Trophoblast cell (in vitro differentiated cells and primary cell): ENCODE measurements around the gene KIF20A.

ENCODE experiments used
- DNase-seq, 2 donors: peaks; one replicate each; pipeline ENCODE4 v3.0.0-alpha.2; 2016
- H2AFZ ChIP-seq: 2 replicates; pipeline ENCODE4 v1.6.1; 2013; ENCODE audit warnings: low read length, moderate library complexity, mild to moderate bottlenecking; ENCODE audit not compliant: insufficient read depth, poor library complexity
- H2AK5ac ChIP-seq: 2 replicates; pipeline ENCODE4 v1.6.1; 2013; ENCODE audit warnings: mild to moderate bottlenecking, low read length
- H2BK120ac ChIP-seq: 2 replicates; pipeline ENCODE4 v1.6.1; 2013; ENCODE audit warnings: low read length, mild to moderate bottlenecking, moderate library complexity; ENCODE audit not compliant: insufficient read depth, poor library complexity
- H2BK12ac ChIP-seq: 2 replicates; pipeline ENCODE4 v1.6.1; 2013; ENCODE audit warnings: mild to moderate bottlenecking, low read length, moderate library complexity
- H2BK5ac ChIP-seq: 2 replicates; pipeline ENCODE4 v1.6.1; 2013; ENCODE audit warnings: low read length, low read depth, moderate library complexity, mild to moderate bottlenecking; ENCODE audit not compliant: poor library complexity
- H3K14ac ChIP-seq: 2 replicates; pipeline ENCODE4 v1.6.1; 2013; ENCODE audit warnings: mild to moderate bottlenecking, low read length
- H3K18ac ChIP-seq: 2 replicates; pipeline ENCODE4 v1.6.1; 2013; ENCODE audit warnings: mild to moderate bottlenecking, low read length
- H3K23ac ChIP-seq: 2 replicates; pipeline ENCODE4 v1.6.1; 2013; ENCODE audit warnings: low read length
- H3K27ac ChIP-seq: 2 replicates; pipeline ENCODE4 v1.5.1; 2013; ENCODE audit warnings: low read depth, mild to moderate bottlenecking, inconsistent platforms, low read length, moderate library complexity
- H3K27me3 ChIP-seq: 2 replicates; pipeline ENCODE4 v1.6.1; 2013; ENCODE audit warnings: inconsistent platforms, mild to moderate bottlenecking, low read length, moderate library complexity; ENCODE audit not compliant: insufficient read depth
- H3K36me3 ChIP-seq, 2 experiments: 1 replicate in 1 of 2; 2 replicates in 1 of 2; pipeline ENCODE4 v1.6.1; 2013; ENCODE audit warnings: low read length in 2 of 2, mild to moderate bottlenecking in 2 of 2, moderate library complexity in 1 of 2; ENCODE audit not compliant: insufficient read depth in 2 of 2, control insufficient read depth in 1 of 2
- H3K4ac ChIP-seq: 2 replicates; pipeline ENCODE4 v1.6.1; 2013; ENCODE audit warnings: low read depth, mild to moderate bottlenecking, low read length, moderate library complexity
- H3K4me1 ChIP-seq, 2 experiments: 1 replicate in 1 of 2; 2 replicates in 1 of 2; pipeline ENCODE4 v1.6.1; 2013; ENCODE audit warnings: low read length in 2 of 2, mild to moderate bottlenecking in 2 of 2, moderate library complexity in 1 of 2; ENCODE audit not compliant: insufficient read depth in 2 of 2, control insufficient read depth in 1 of 2
- H3K4me2 ChIP-seq: 2 replicates; pipeline ENCODE4 v1.6.1; 2013; ENCODE audit warnings: inconsistent platforms, mild to moderate bottlenecking, low read length, moderate library complexity
- H3K4me3 ChIP-seq: 2 replicates; pipeline ENCODE4 v1.5.1; 2013; ENCODE audit warnings: mild to moderate bottlenecking, low read depth, low read length, inconsistent platforms
- H3K79me1 ChIP-seq: one replicate; pipeline ENCODE4 v1.6.1; 2013; ENCODE audit warnings: low read length
- H3K79me2 ChIP-seq: 2 replicates; pipeline ENCODE4 v1.6.1; 2013; ENCODE audit warnings: low read length, mild to moderate bottlenecking; ENCODE audit not compliant: control insufficient read depth, insufficient read depth, poor library complexity
- H3K9ac ChIP-seq: 2 replicates; pipeline ENCODE4 v1.6.1; 2013; ENCODE audit warnings: mild to moderate bottlenecking, low read length
- H3K9me3 ChIP-seq: 2 replicates; pipeline ENCODE4 v1.6.1; 2013; ENCODE audit warnings: low read depth, mild to moderate bottlenecking, control low read depth, inconsistent platforms, low read length; ENCODE audit not compliant: insufficient read depth
- H4K12ac ChIP-seq: 2 replicates; pipeline ENCODE4 v1.6.1; 2013; ENCODE audit warnings: low read depth, mild to moderate bottlenecking, low read length, moderate library complexity
- H4K8ac ChIP-seq: 2 replicates; pipeline ENCODE4 v1.6.1; 2013; ENCODE audit warnings: low read depth, mild to moderate bottlenecking, low read length, moderate library complexity
- H4K91ac ChIP-seq: one replicate; pipeline ENCODE4 v1.6.1; 2013; ENCODE audit warnings: low read depth, mild to moderate bottlenecking, low read length, moderate library complexity
- WGBS: extraction: QIAGEN DNeasy Blood & Tissue Kit; methylation state at CpG from one replicate; pipeline ENCODE4 v1.1.7; 2013; ENCODE audit warnings: missing lambda C conversion rate; ENCODE audit not compliant: insufficient read length, insufficient coverage; ENCODE audit errors: extremely low coverage; 5-methylcytosine and 5-hydroxymethylcytosine counted together

The KIF20A gene

DNA sequence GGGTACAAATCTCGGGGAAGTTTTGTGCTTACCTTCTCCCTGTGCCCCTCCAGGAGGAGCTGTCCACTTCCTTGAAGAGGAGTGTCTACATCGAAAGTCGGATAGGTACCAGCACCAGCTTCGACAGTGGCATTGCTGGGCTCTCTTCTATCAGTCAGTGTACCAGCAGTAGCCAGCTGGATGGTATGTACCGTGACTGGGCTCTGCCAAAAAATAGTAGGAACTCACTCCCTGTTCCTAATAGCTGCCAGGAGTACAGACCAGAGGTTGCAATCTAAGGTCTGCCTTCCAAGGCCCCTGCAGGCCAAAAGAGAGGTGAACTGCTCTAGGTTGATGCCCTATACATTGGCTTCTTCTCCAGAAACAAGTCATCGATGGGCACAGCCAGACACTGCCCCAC, 3.9 kb downstream of the KIF20A start:
- Histone ChIP-seq H3K4me3 (no peak overlapping the region), H3K36me3 (peaks cover 34 to 52% of the 10 kb centered on the region in 2 experiments), H2BK12ac (no peak overlapping the region), H4K91ac (no peak overlapping the region), H3K4me1 (no peaks in the 10 kb centered on the region), H2AK5ac (no peak overlapping the region), H3K9me3 (no peaks in the 10 kb centered on the region), H3K27me3 (no peaks in the 10 kb centered on the region), H4K12ac (no peak overlapping the region), H3K14ac (no peak overlapping the region), H2BK5ac (no peak overlapping the region), H3K79me2 (peaks cover 3% of the 10 kb centered on the region), H3K23ac (no peak overlapping the region), H2BK120ac (no peak overlapping the region), H3K18ac (no peak overlapping the region), H3K9ac (no peak overlapping the region), H3K4ac (no peak overlapping the region), H3K4me2 (no peak overlapping the region), H3K27ac (no peak overlapping the region), H4K8ac (no peak overlapping the region), H2AFZ (no peak overlapping the region), H3K79me1 (peaks cover 1% of the 10 kb centered on the region)
- no CpG with 5 or more reads among the region's 6 CpGs for WGBS
- DNase-seq: no peak

DNA sequence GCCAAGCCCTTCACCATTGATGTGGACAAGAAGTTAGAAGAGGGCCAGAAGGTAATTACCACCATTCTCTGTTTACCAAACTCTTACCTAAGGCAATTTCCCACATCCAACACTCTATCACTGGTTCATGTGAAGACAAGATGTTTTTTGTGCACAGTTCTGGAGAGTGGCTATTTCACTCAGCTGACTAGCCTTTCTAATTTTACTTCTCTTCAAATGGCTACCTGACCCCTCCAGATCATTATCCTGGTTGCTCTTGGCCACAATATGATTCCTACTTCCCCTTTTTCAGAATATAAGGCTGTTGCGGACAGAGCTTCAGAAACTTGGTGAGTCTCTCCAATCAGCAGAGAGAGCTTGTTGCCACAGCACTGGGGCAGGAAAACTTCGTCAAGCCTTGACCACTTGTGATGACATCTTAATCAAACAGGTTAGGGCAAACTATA, 7.1 kb downstream of the KIF20A start:
- DNase-seq: peak in 1 of 2 donors; percentile 25
- no peaks in the 10 kb centered on the region for H3K79me2 ChIP-seq
- peaks cover 42 to 63% of the 10 kb centered on the region in 2 experiments for H3K36me3 ChIP-seq
- H3K4me3 ChIP-seq: no peak overlapping the region
- no peak overlapping the region for H4K91ac ChIP-seq
- no peak overlapping the region for H3K4ac ChIP-seq
- no peak overlapping the region for H2BK120ac ChIP-seq
- H4K8ac ChIP-seq: no peak overlapping the region
- H4K12ac ChIP-seq: no peak overlapping the region
- H3K18ac ChIP-seq: no peak overlapping the region
- no peaks in the 10 kb centered on the region for H3K79me1 ChIP-seq
- no peak overlapping the region for H2AFZ ChIP-seq
- no peak overlapping the region for H2BK5ac ChIP-seq
- no peak overlapping the region for H3K14ac ChIP-seq
- H2AK5ac ChIP-seq: no peak overlapping the region
- no peaks in the 10 kb centered on the region for H3K4me1 ChIP-seq
- no peak overlapping the region for H3K4me2 ChIP-seq
- H3K23ac ChIP-seq: no peak overlapping the region
- H3K27ac ChIP-seq: no peak overlapping the region
- H3K9me3 ChIP-seq: no peaks in the 10 kb centered on the region
- H3K9ac ChIP-seq: no peak overlapping the region
- no CpG with 5 or more reads among the region's 2 CpGs for WGBS
- no peak overlapping the region for H2BK12ac ChIP-seq
- H3K27me3 ChIP-seq: no peaks in the 10 kb centered on the region

DNA sequence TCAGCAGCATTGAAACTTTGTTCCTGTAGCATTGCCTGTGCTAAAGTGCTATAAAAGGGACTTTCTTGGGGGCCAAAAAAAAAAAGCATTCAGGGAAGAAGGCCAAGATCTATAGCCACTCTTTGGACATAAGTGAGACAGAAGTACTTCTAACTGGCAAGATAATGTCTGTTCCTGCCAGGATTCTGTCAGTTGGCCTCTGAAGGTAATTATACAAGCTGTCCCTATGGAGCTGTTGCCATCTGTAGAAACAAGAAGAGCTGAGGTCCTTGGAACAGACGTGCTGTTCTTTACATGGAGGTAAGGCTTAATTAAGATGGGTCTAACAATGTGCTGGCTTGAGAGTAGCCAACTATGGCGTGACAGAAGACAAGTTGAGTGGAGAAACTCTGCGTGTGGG, 9.7 kb downstream of the KIF20A start:
- Histone ChIP-seq H2AK5ac (no peak overlapping the region), H2BK12ac (no peak overlapping the region), H3K36me3 (peaks cover 34 to 54% of the 10 kb centered on the region in 2 experiments), H2BK120ac (no peak overlapping the region), H3K9me3 (no peaks in the 10 kb centered on the region), H3K18ac (no peak overlapping the region), H3K23ac (no peak overlapping the region), H3K14ac (no peak overlapping the region), H3K4me3 (no peak overlapping the region), H3K79me2 (no peaks in the 10 kb centered on the region), H3K27ac (no peak overlapping the region), H3K4me2 (no peak overlapping the region), H4K91ac (no peak overlapping the region), H4K8ac (no peak overlapping the region), H2BK5ac (no peak overlapping the region), H2AFZ (no peak overlapping the region), H3K9ac (no peak overlapping the region), H3K4ac (no peak overlapping the region), H4K12ac (no peak overlapping the region), H3K27me3 (no peaks in the 10 kb centered on the region), H3K4me1 (no peaks in the 10 kb centered on the region), H3K79me1 (no peaks in the 10 kb centered on the region)
- no peak for DNase-seq
- no CpG with 5 or more reads among the region's 3 CpGs for WGBS

DNA sequence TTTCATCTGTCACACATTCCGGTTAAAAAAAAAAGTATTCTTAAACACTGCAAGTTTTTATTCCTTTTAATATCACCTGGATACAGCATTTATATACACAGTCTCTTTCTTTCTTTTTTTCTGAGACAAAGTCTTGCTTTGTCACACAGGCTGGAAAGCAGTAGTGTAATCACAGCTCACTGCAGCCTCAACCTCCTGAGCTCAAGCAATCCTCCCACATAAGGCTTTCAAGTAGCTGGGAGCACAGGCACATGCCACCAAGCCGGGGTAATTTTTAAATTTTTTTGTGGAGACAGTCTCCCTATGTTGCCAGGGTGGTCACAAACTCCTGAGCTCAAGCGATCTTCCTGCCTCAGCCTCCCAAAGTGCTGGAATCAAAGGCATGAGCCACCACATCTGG, 13.9 kb downstream of the KIF20A start:
- H3K23ac ChIP-seq: no peak overlapping the region
- WGBS: no CpG with 5 or more reads among the region's 3 CpGs
- H2AK5ac ChIP-seq: no peak overlapping the region
- H2AFZ ChIP-seq: no peak overlapping the region
- no peak overlapping the region for H3K4me2 ChIP-seq
- H3K4me1 ChIP-seq: no peaks in the 10 kb centered on the region
- no peak for DNase-seq
- no peak overlapping the region for H4K12ac ChIP-seq
- no peak overlapping the region for H3K4me3 ChIP-seq
- H2BK5ac ChIP-seq: no peak overlapping the region
- no peaks in the 10 kb centered on the region for H3K79me2 ChIP-seq
- H4K8ac ChIP-seq: no peak overlapping the region
- peaks cover 23 to 38% of the 10 kb centered on the region in 2 experiments for H3K36me3 ChIP-seq
- no peaks in the 10 kb centered on the region for H3K9me3 ChIP-seq
- no peak overlapping the region for H2BK12ac ChIP-seq
- no peak overlapping the region for H4K91ac ChIP-seq
- no peak overlapping the region for H3K27ac ChIP-seq
- H3K79me1 ChIP-seq: no peaks in the 10 kb centered on the region
- H3K4ac ChIP-seq: no peak overlapping the region
- no peak overlapping the region for H3K18ac ChIP-seq
- H3K27me3 ChIP-seq: no peaks in the 10 kb centered on the region
- H3K9ac ChIP-seq: no peak overlapping the region
- H2BK120ac ChIP-seq: no peak overlapping the region
- no peak overlapping the region for H3K14ac ChIP-seq
